Ovary (tissue), 3 donors: ENCODE results near the gene CYP46A1.

Source experiments
- CTCF ChIP-seq, 3 donors: fragments of 450-650 bp in 2 of 3; fragments of 200-600 bp in 1 of 3; IDR thresholded peaks; one replicate each; pipeline versions ENCODE4 v1.5.1 to v1.8.0; 2016 to 2022; ENCODE audit warnings: antibody characterized with exemption in 3 of 3, mild to moderate bottlenecking in 1 of 3
- EP300 ChIP-seq: sonication (generic); formaldehyde crosslinking; IDR thresholded peaks from one replicate; pipeline ENCODE4 v1.6.1; 2017; ENCODE audit warnings: antibody characterized with exemption
- donor health status: DM: no; HTN: no; CAD: no.

- TF ChIP-seq CTCF (IDR thresholded peaks at IDR 0.05) (no peak), EP300 (no peak)
Observed at GRCh38 chr14:99716091-99716849, 32.2 kb downstream of the CYP46A1 start.
